SU-DHL-6 (cell line): ENCODE results near the gene TSPAN12.
"Not testable (repeated sequence)": the region's sequence is repeated elsewhere in the genome, so short reads cannot be mapped to it uniquely, and the experiment has no call there.

Source experiments
- H2AFZ ChIP-seq: fragments of 200-600 bp; sonication (generic); 2 replicates; pipeline ENCODE4 v1.6.1; 2014; ENCODE audit warnings: low read depth, mild to moderate bottlenecking, moderate library complexity, mixed read lengths, antibody characterized with exemption, low read length; ENCODE audit not compliant: severe bottlenecking
- H3F3A ChIP-seq: fragments of 200-600 bp; shearing (Covaris generic); 2 replicates; pipeline ENCODE4 v1.6.0; 2016; ENCODE audit warnings: antibody characterized with exemption, mild to moderate bottlenecking; ENCODE audit not compliant: insufficient read depth
- H3K27ac ChIP-seq: fragments of 200-600 bp; sonication (generic); 2 replicates; pipeline ENCODE4 v1.5.1; 2016; ENCODE audit warnings: low read depth, mild to moderate bottlenecking, low read length, moderate library complexity, mixed read lengths
- H3K27me3 ChIP-seq: fragments of 200-600 bp; sonication (generic), shearing (Covaris generic); 2 replicates; pipeline ENCODE4 v1.6.0; 2014; ENCODE audit warnings: mild to moderate bottlenecking, low read length
- H3K36me3 ChIP-seq: fragments of 200-600 bp; sonication (generic); 2 replicates; pipeline ENCODE4 v1.6.1; 2014; ENCODE audit warnings: mild to moderate bottlenecking, low read length, mixed read lengths
- H3K4me2 ChIP-seq: fragments of 300-600, 200-600 bp; shearing (Covaris generic), sonication (generic); 2 replicates; pipeline ENCODE4 v1.6.0; 2014; ENCODE audit warnings: low read length, low read depth, mild to moderate bottlenecking; ENCODE audit not compliant: poor library complexity, severe bottlenecking
- H3K4me3 ChIP-seq: fragments of 200-600 bp; sonication (generic); 2 replicates; pipeline ENCODE4 v1.5.1; 2014; ENCODE audit warnings: antibody characterized with exemption, low read length, mild to moderate bottlenecking, mixed read lengths; ENCODE audit not compliant: insufficient read depth, poor library complexity, severe bottlenecking
- H3K79me2 ChIP-seq: fragments of 200-600 bp; sonication (generic); 2 replicates; pipeline ENCODE4 v1.6.1; 2014; ENCODE audit warnings: mild to moderate bottlenecking, low read length, moderate library complexity; ENCODE audit not compliant: insufficient read depth
- H3K9ac ChIP-seq: fragments of 200-600 bp; sonication (generic); 2 replicates; pipeline ENCODE4 v1.7.0; 2014; ENCODE audit warnings: mild to moderate bottlenecking, low read length
- H3K9me2 ChIP-seq: fragments of 200-600 bp; sonication (generic); replicated peaks from 2 replicates; pipeline ENCODE4 v1.6.1; 2014; ENCODE audit warnings: low read length; ENCODE audit not compliant: insufficient read depth
- H3K9me3 ChIP-seq: fragments of 200-600 bp; sonication (generic); 2 replicates; pipeline ENCODE4 v1.6.1; 2014; ENCODE audit warnings: low read length, mixed read lengths; ENCODE audit not compliant: insufficient read depth
- H4K20me1 ChIP-seq: fragments of 200-600 bp; sonication (generic); 2 replicates; pipeline ENCODE4 v1.6.1; 2014; ENCODE audit warnings: low read depth, mild to moderate bottlenecking, antibody characterized with exemption, low read length, moderate library complexity, mixed read lengths
- CTCF ChIP-seq: fragments of 200-600 bp; sonication (generic); IDR thresholded peaks from one replicate; pipeline ENCODE4 v1.5.1; 2017; ENCODE audit warnings: antibody characterized with exemption, mild to moderate bottlenecking, low read length, moderate library complexity; ENCODE audit not compliant: insufficient read depth, poor library complexity, severe bottlenecking
- EZH2phosphoT487 ChIP-seq: fragments of 200-600 bp; sonication (generic), shearing (Covaris generic); conservative IDR thresholded peaks from 2 replicates; pipeline ENCODE4 v1.6.1; 2018; ENCODE audit warnings: mild to moderate bottlenecking, antibody characterized with exemption, low read length, moderate library complexity, mixed read lengths

TSPAN12 gene

GRCh38 chr7:120857588-120858573 lies at the start of gene TSPAN12:
TSPAN12 (minus strand) TSS chr7:120858144; CDS start chr7:120856763, 1,381 bp downstream.
- Histone ChIP-seq H3K27ac (no peak within 1 kb of the TSS), H3K36me3 (no peaks in the 10 kb centered on the region), H3F3A (no peaks in the 10 kb centered on the region), H3K9me2 (no peaks in the 10 kb centered on the region), H3K9me3 (no peaks in the 10 kb centered on the region), H3K9ac (peak within 1 kb of the TSS; percentile 50), H3K4me2 (peak within 1 kb of the TSS; percentile 58), H3K4me3 (peak within 1 kb of the TSS; percentile 51), H3K27me3 (no peaks in the 10 kb centered on the region), H3K79me2 (no peaks in the 10 kb centered on the region), H2AFZ (peak within 1 kb of the TSS; percentile 84), H4K20me1 (no peaks in the 10 kb centered on the region)
- no peak for TF ChIP-seq EZH2phosphoT487
- TF ChIP-seq CTCF: peak; percentile 55

GRCh38 chr7:120898715-120899499 lies 41.0 kb upstream of the TSPAN12 start:
- Histone ChIP-seq H4K20me1 (no peaks in the 10 kb centered on the region), H3K9me2 (no peaks in the 10 kb centered on the region), H3K9ac (no peak overlapping the region), H3F3A (no peaks in the 10 kb centered on the region), H3K4me3 (no peak overlapping the region), H3K79me2 (no peaks in the 10 kb centered on the region), H3K27ac (no peak overlapping the region), H3K36me3 (no peaks in the 10 kb centered on the region), H2AFZ (no peak overlapping the region), H3K4me2 (no peak overlapping the region), H3K9me3 (no peaks in the 10 kb centered on the region), H3K27me3 (no peaks in the 10 kb centered on the region)
- no peak for TF ChIP-seq CTCF
- TF ChIP-seq EZH2phosphoT487: no peak

GRCh38 chr7:120895253-120895652 lies 37.3 kb upstream of the TSPAN12 start:
- not testable (repeated sequence) for H3K4me2 ChIP-seq, H3K79me2 ChIP-seq, H3K27ac ChIP-seq, H3K27me3 ChIP-seq, H3K9me3 ChIP-seq, H3K9ac ChIP-seq, H4K20me1 ChIP-seq, H3F3A ChIP-seq, H3K36me3 ChIP-seq, H3K9me2 ChIP-seq, H3K4me3 ChIP-seq, H2AFZ ChIP-seq

- H3K9ac ChIP-seq, H4K20me1 ChIP-seq, H3K27ac ChIP-seq, H3K4me2 ChIP-seq, H3K9me2 ChIP-seq, H3K79me2 ChIP-seq, H3K9me3 ChIP-seq, H3K27me3 ChIP-seq, H3K4me3 ChIP-seq, H3F3A ChIP-seq, H3K36me3 ChIP-seq, H2AFZ ChIP-seq: not testable (repeated sequence)
These were observed 27.7 kb upstream of the TSPAN12 start for GRCh38 chr7:120885602-120886001.
